Embryonic facial prominence (tissue), 1 donor: ENCODE results near the gene OXCT1.

Source experiments
- DNase-seq: peaks from one replicate; pipeline ENCODE4 v3.0.0-alpha.2; 2016; ENCODE audit errors: extremely low spot score

The OXCT1 gene

GRCh38 chr5:41869724-41870626 lies at the start of gene OXCT1:
Gene OXCT1 (minus strand): TSS chr5:41870425. CDS start chr5:41870358, 67 bp downstream.
- DNase-seq, result peak; percentile 71

- no peak for DNase-seq
These were observed 47.9 kb upstream of the OXCT1 start for GRCh38 chr5:41918105-41918504.

- no peak for DNase-seq
These were observed 38.3 kb upstream of the OXCT1 start for GRCh38 chr5:41908374-41909079.

GRCh38 chr5:41906151-41906550 lies 35.9 kb upstream of the OXCT1 start:
- DNase-seq, result no peak

- DNase-seq, result peak; percentile 99
These were observed 33.9 kb upstream of the OXCT1 start, which contains the start of gene RIMOC1 for GRCh38 chr5:41903892-41904799. Gene RIMOC1 (plus strand): TSS chr5:41904344. CDS start chr5:41904368, 24 bp downstream.

GRCh38 chr5:41903382-41903891 lies 33.2 kb upstream of the OXCT1 start:
- no peak for DNase-seq

- no peak for DNase-seq
These were observed 26.0 kb upstream of the OXCT1 start for GRCh38 chr5:41896230-41896629.

- no peak for DNase-seq
These were observed 23.0 kb upstream of the OXCT1 start for GRCh38 chr5:41893074-41893851.

GRCh38 chr5:41892031-41892430 lies 21.8 kb upstream of the OXCT1 start:
- no peak for DNase-seq

GRCh38 chr5:41891066-41891707 lies 21.0 kb upstream of the OXCT1 start:
- DNase-seq, result no peak

- no peak for DNase-seq
These were observed 15.1 kb upstream of the OXCT1 start for GRCh38 chr5:41885286-41885685.

GRCh38 chr5:41883936-41884335 lies 13.7 kb upstream of the OXCT1 start:
- DNase-seq, result no peak

- no peak for DNase-seq
These were observed 13.0 kb upstream of the OXCT1 start for GRCh38 chr5:41883243-41883642.

- no peak for DNase-seq
These were observed 12.5 kb upstream of the OXCT1 start for GRCh38 chr5:41882765-41883164.

GRCh38 chr5:41878643-41879478 lies 8.6 kb upstream of the OXCT1 start:
- no peak for DNase-seq

- no peak for DNase-seq
These were observed 7.9 kb upstream of the OXCT1 start for GRCh38 chr5:41878173-41878572.

- DNase-seq, result no peak
These were observed 7.2 kb upstream of the OXCT1 start for GRCh38 chr5:41877408-41877807.

GRCh38 chr5:41876678-41877077 lies 6.5 kb upstream of the OXCT1 start:
- DNase-seq, result no peak

GRCh38 chr5:41875121-41875520 lies 4.9 kb upstream of the OXCT1 start:
- DNase-seq, result no peak
